ENCODE measurements around the gene RRP9.
"Not testable (repeated sequence)": the region's sequence is repeated elsewhere in the genome, so short reads cannot be mapped to it uniquely, and the experiment has no call there.

RRP9 gene

GRCh38 chr3:51941798-51942602, at the start of gene RRP9, which contains the start of gene PARP3:
TSS of gene RRP9 (minus strand) at chr3:51941904. CDS start at chr3:51941867, 37 bp downstream.
TSS of gene PARP3 (plus strand) at chr3:51942363. CDS start at chr3:51943356, 993 bp downstream.
- no peaks in the 10 kb centered on the region for H3K27me3 ChIP-seq (ENCODE audit: insufficient read depth, low read length, poor library complexity, severe bottlenecking)
- no peaks in the 10 kb centered on the region for H3K9me3 ChIP-seq (ENCODE audit: insufficient read depth, low read depth, low read length)
- peaks cover 4% of the 10 kb centered on the region for H4K20me1 ChIP-seq (ENCODE audit: insufficient read depth, low read length, poor library complexity, severe bottlenecking)
- H3K9ac ChIP-seq (ENCODE audit: low read depth, low read length, poor library complexity, severe bottlenecking), result peak within 1 kb of the TSS; percentile 93
- H3K4me1 ChIP-seq (ENCODE audit: insufficient read depth, low read length, poor library complexity, severe bottlenecking), result peaks cover 28% of the 10 kb centered on the region
- TF ChIP-seq, protein P1, sequence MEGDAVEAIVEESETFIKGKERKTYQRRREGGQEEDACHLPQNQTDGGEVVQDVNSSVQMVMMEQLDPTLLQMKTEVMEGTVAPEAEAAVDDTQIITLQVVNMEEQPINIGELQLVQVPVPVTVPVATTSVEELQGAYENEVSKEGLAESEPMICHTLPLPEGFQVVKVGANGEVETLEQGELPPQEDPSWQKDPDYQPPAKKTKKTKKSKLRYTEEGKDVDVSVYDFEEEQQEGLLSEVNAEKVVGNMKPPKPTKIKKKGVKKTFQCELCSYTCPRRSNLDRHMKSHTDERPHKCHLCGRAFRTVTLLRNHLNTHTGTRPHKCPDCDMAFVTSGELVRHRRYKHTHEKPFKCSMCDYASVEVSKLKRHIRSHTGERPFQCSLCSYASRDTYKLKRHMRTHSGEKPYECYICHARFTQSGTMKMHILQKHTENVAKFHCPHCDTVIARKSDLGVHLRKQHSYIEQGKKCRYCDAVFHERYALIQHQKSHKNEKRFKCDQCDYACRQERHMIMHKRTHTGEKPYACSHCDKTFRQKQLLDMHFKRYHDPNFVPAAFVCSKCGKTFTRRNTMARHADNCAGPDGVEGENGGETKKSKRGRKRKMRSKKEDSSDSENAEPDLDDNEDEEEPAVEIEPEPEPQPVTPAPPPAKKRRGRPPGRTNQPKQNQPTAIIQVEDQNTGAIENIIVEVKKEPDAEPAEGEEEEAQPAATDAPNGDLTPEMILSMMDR (conservative IDR thresholded peaks at IDR 0.05; ENCODE audit: low read length), result peak; percentile 97
- TF ChIP-seq EZH2phosphoT487 (IDR thresholded peaks at IDR 0.05; ENCODE audit: borderline replicate concordance), result no peak
- H3F3A ChIP-seq (ENCODE audit: low read depth), result no peaks in the 10 kb centered on the region
- peak within 1 kb of the TSS; percentile 90 for H3K4me3 ChIP-seq (ENCODE audit: low read length, poor library complexity, severe bottlenecking)
- no peaks in the 10 kb centered on the region for H3K9me2 ChIP-seq (replicated peaks; ENCODE audit: low read depth, low read length)
- peak within 1 kb of the TSS; percentile 89 for H2AFZ ChIP-seq (ENCODE audit: low read length)
- H3K4me2 ChIP-seq (ENCODE audit: low read depth, low read length, poor library complexity, severe bottlenecking), result peak within 1 kb of the TSS; percentile 93
- peaks cover 23% of the 10 kb centered on the region for H3K79me2 ChIP-seq (ENCODE audit: insufficient read depth, low read length)
- H3K36me3 ChIP-seq (ENCODE audit: insufficient read depth, low read length), result peaks cover 3% of the 10 kb centered on the region; the same call in 1 of the 2 replicates

- H3K27me3 ChIP-seq (ENCODE audit: insufficient read depth, low read length, poor library complexity, severe bottlenecking); H3K9me2 ChIP-seq (replicated peaks; ENCODE audit: low read depth, low read length); H3K9ac ChIP-seq (ENCODE audit: low read depth, low read length, poor library complexity, severe bottlenecking); H2AFZ ChIP-seq (ENCODE audit: low read length); H3F3A ChIP-seq (ENCODE audit: low read depth); H3K9me3 ChIP-seq (ENCODE audit: insufficient read depth, low read depth, low read length); H3K4me3 ChIP-seq (ENCODE audit: low read length, poor library complexity, severe bottlenecking); H3K4me2 ChIP-seq (ENCODE audit: low read depth, low read length, poor library complexity, severe bottlenecking): not testable (repeated sequence)
- Histone ChIP-seq H3K36me3 (ENCODE audit: insufficient read depth, low read length) (peaks cover 28% of the 10 kb centered on the region; the same call in 1 of the 2 replicates), H3K4me1 (ENCODE audit: insufficient read depth, low read length, poor library complexity, severe bottlenecking) (peaks cover 25% of the 10 kb centered on the region), H4K20me1 (ENCODE audit: insufficient read depth, low read length, poor library complexity, severe bottlenecking) (peaks cover 42% of the 10 kb centered on the region), H3K79me2 (ENCODE audit: insufficient read depth, low read length) (peaks cover 44% of the 10 kb centered on the region)
These were observed 48.8 kb upstream of the RRP9 start for GRCh38 chr3:51990501-51990971.

DNA sequence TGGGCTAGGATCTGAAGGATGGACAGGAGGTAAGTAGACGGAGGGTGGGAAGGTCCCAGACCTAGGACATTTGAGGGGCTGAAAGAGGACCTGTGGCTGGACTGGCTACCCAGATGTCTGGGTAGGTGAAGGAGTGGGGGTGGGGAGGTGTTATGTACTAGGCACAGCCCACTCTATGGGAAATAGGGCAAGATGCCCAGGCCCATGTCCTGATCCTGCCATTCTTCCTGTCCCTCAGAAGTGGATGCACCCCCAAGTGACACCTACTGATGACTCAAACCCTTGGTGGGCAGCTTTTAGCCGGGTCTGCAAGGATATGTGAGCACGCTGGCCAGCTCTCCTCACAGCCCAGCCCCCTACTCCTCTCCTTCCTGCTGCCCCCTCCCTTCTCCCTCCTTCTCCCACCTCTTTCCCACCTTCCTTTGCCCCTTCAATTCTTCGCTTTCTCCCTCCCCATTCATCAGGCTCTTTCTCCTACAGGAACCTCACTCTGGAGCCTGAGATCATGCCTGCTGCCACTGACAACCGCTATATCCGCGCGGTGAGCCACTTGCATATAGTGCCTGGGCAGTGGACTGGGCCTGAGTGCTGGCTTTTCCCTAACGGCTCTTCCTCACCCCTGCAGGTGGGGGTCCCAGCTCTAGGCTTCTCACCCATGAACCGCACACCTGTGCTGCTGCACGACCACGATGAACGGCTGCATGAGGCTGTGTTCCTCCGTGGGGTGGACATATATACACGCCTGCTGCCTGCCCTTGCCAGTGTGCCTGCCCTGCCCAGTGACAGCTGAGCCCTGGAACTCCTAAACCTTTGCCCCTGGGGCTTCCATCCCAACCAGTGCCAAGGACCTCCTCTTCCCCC, 46.8 kb upstream of the RRP9 start:
- H2AFZ ChIP-seq (ENCODE audit: low read length), result no peak overlapping the region
- peaks cover 28% of the 10 kb centered on the region for H3K79me2 ChIP-seq (ENCODE audit: insufficient read depth, low read length)
- peaks cover 12% of the 10 kb centered on the region; the same call in 1 of the 2 replicates for H3K36me3 ChIP-seq (ENCODE audit: insufficient read depth, low read length)
- no peak overlapping the region for H3K9ac ChIP-seq (ENCODE audit: low read depth, low read length, poor library complexity, severe bottlenecking)
- no peaks in the 10 kb centered on the region for H3K9me3 ChIP-seq (ENCODE audit: insufficient read depth, low read depth, low read length)
- H4K20me1 ChIP-seq (ENCODE audit: insufficient read depth, low read length, poor library complexity, severe bottlenecking), result peaks cover 22% of the 10 kb centered on the region
- no peaks in the 10 kb centered on the region for H3K27me3 ChIP-seq (ENCODE audit: insufficient read depth, low read length, poor library complexity, severe bottlenecking)
- H3K4me3 ChIP-seq (ENCODE audit: low read length, poor library complexity, severe bottlenecking), result no peak overlapping the region
- H3K4me1 ChIP-seq (ENCODE audit: insufficient read depth, low read length, poor library complexity, severe bottlenecking), result peaks cover 21% of the 10 kb centered on the region
- H3K9me2 ChIP-seq (replicated peaks; ENCODE audit: low read depth, low read length), result no peaks in the 10 kb centered on the region
- TF ChIP-seq EZH2phosphoT487 (IDR thresholded peaks at IDR 0.05; ENCODE audit: borderline replicate concordance), result no peak
- TF ChIP-seq, protein P1 (conservative IDR thresholded peaks at IDR 0.05; ENCODE audit: low read length), result no peak
- H3F3A ChIP-seq (ENCODE audit: low read depth), result no peaks in the 10 kb centered on the region
- H3K4me2 ChIP-seq (ENCODE audit: low read depth, low read length, poor library complexity, severe bottlenecking), result no peak overlapping the region

Data from Loucy (cell line).